Transverse colon (tissue), 4 donors: ENCODE data around the gene USP20. TPM values are rescaled to one million over a fixed set of nuclear protein-coding genes. Genes with fewer than 3 reads are reported as not detected.

Source experiments
- DNase-seq: peaks from one replicate; pipeline ENCODE4 v3.0.0-alpha.2; 2019
- H3K27ac ChIP-seq, 4 donors: fragments of 200-600 bp; sonication (generic); 2 replicates each; pipeline ENCODE4 v1.5.1; 2016 to 2018; ENCODE audit warnings: inconsistent platforms in 4 of 4
- H3K27me3 ChIP-seq: fragments of 200-600 bp; sonication (generic); 2 replicates; pipeline ENCODE4 v1.5.1; 2017; ENCODE audit warnings: inconsistent platforms
- H3K36me3 ChIP-seq, 4 donors: fragments of 200-600 bp; sonication (generic); 2 replicates each; pipeline ENCODE4 v1.5.1; 2017 to 2019; ENCODE audit warnings: inconsistent platforms in 4 of 4
- H3K4me1 ChIP-seq, 4 donors: fragments of 200-600 bp; sonication (generic); 2 replicates each; pipeline ENCODE4 v1.5.1; 2017 to 2020; ENCODE audit warnings: inconsistent platforms in 4 of 4
- H3K4me3 ChIP-seq, 4 donors: fragments of 200-600 bp; sonication (generic); 1 replicate in 1 of 4; 2 replicates in 3 of 4; pipeline versions ENCODE4 v1.5.1 to v1.6.1; 2017 to 2019; ENCODE audit warnings: inconsistent platforms in 4 of 4
- H3K9me3 ChIP-seq, 2 donors: fragments of 200-600 bp; sonication (generic); 2 replicates each; pipeline ENCODE4 v1.5.1; 2017 to 2019; ENCODE audit warnings: inconsistent platforms in 2 of 2
- CTCF ChIP-seq, 5 experiments: fragments of 200-600 bp in 3 of 5; fragments of 450-650 bp in 2 of 5; sonication (generic) in 3 of 5; IDR thresholded peaks; 1 replicate in 2 of 5; 2 replicates in 3 of 5; pipeline ENCODE4 v1.5.1; 2016 to 2017; ENCODE audit warnings: antibody characterized with exemption in 5 of 5, inconsistent platforms in 3 of 5, mild to moderate bottlenecking in 2 of 5, moderate library complexity in 1 of 5
- EP300 ChIP-seq: sonication (generic); formaldehyde crosslinking; IDR thresholded peaks from one replicate; pipeline ENCODE4 v1.6.1; 2017; ENCODE audit warnings: antibody characterized with exemption, low read depth
- POLR2A ChIP-seq: fragments of 450-650 bp; IDR thresholded peaks from one replicate; pipeline ENCODE4 v1.6.1; 2016; ENCODE audit warnings: antibody characterized with exemption, mild to moderate bottlenecking, moderate library complexity
- POLR2AphosphoS5 ChIP-seq, 3 donors: sonication (generic); formaldehyde crosslinking; IDR thresholded peaks; one replicate each; pipeline ENCODE4 v1.6.1; 2016; ENCODE audit warnings: antibody characterized with exemption in 3 of 3
- WGBS, 2 donors: methylation state at CpG; one replicate each; pipeline ENCODE4 v1.1.5; 2018; ENCODE audit warnings: low coverage in 1 of 2; 5-methylcytosine and 5-hydroxymethylcytosine counted together
- in situ Hi-C, 4 donors: fragments of 200-750 bp; cut with MboI; loops; one replicate each; pipeline versions ENCODE4 v1.15.0 to v1.15.1; 2017; ENCODE audit warnings: low sequenced_read_pairs in 3 of 4, low pct_ligation_motif_present in 1 of 4, low pct_unique_long_range_greater_than_20kb in 1 of 4
- intact Hi-C: fragments of 100-400 bp; cut with DNase I; formaldehyde crosslinking; loops from one replicate; pipeline ENCODE4 v1.15.1; 2023; ENCODE audit warnings: low total_unique reads
- total RNA-seq, 4 donors: library from RNA; depleted of rRNA; stranded (reverse); fragments of >200 nt; gene quantifications; one replicate each; pipeline ENCODE4 v1.1.0, GENCODE V29; 2016

Gene USP20
- total RNA-seq, 4 donors from 2014 or later: 18.3 to 40.0 (median 25.3) TPM

GRCh38 chr9:129860653-129861446, 25.6 kb downstream of the USP20 start:
- Histone ChIP-seq H3K36me3 (peaks cover 0 to 22% (median 6%) of the 10 kb centered on the region in 4 donors), H3K27me3 (no peaks in the 10 kb centered on the region), H3K4me1 (no peaks in the 10 kb centered on the region), H3K4me3 (no peak overlapping the region), H3K9me3 (no peaks in the 10 kb centered on the region), H3K27ac (no peak overlapping the region)
- in situ Hi-C loops: no loop called here
- TF ChIP-seq POLR2A (no peak), POLR2AphosphoS5 (IDR thresholded peaks at IDR 0.05) (no peak), EP300 (no peak), CTCF (IDR thresholded peaks at IDR 0.05) (no peak)
- intact Hi-C loops: no loop called here
- DNase-seq: no peak
- 68% methylated on average over 11 of the region's 11 CpGs; no CpG with 5 or more reads in 1 of the 2 donors for WGBS, 2 donors

- DNase-seq: no peak
- TF ChIP-seq CTCF (IDR thresholded peaks at IDR 0.05): no peak
- TF ChIP-seq EP300: no peak
- no peak for TF ChIP-seq POLR2AphosphoS5 (IDR thresholded peaks at IDR 0.05)
- TF ChIP-seq POLR2A: no peak
- no peak overlapping the region for H3K27ac ChIP-seq
- in situ Hi-C loops (no loop called here), intact Hi-C loops (no loop called here)
- H3K4me1 ChIP-seq: no peaks in the 10 kb centered on the region
- H3K36me3 ChIP-seq: peaks cover 0 to 22% (median 6%) of the 10 kb centered on the region in 4 donors
- 87% methylated on average over 12 of the region's 12 CpGs; no CpG with 5 or more reads in 1 of the 2 donors for WGBS, 2 donors
- no peak overlapping the region for H3K4me3 ChIP-seq
- no peaks in the 10 kb centered on the region for H3K9me3 ChIP-seq
- H3K27me3 ChIP-seq: no peaks in the 10 kb centered on the region
Measured at GRCh38 chr9:129861447-129861827, 26.2 kb downstream of the USP20 start.

GRCh38 chr9:129863059-129863690, 27.9 kb downstream of the USP20 start:
- in situ Hi-C loops: no loop called here
- no peaks in the 10 kb centered on the region for H3K9me3 ChIP-seq
- H3K4me1 ChIP-seq: no peaks in the 10 kb centered on the region
- TF ChIP-seq EP300 (no peak), POLR2A (no peak), POLR2AphosphoS5 (IDR thresholded peaks at IDR 0.05) (no peak), CTCF (IDR thresholded peaks at IDR 0.05) (no peak)
- intact Hi-C loops: no loop called here
- H3K4me3 ChIP-seq: no peak overlapping the region
- DNase-seq: peak; percentile 53
- peaks cover 0 to 22% (median 6%) of the 10 kb centered on the region in 4 donors for H3K36me3 ChIP-seq
- 75 to 100% methylated on average over 2 to 13 of the region's 14 CpGs for WGBS, 2 donors
- no peaks in the 10 kb centered on the region for H3K27me3 ChIP-seq
- H3K27ac ChIP-seq: no peak overlapping the region

- H3K4me1 ChIP-seq: no peaks in the 10 kb centered on the region
- H3K27ac ChIP-seq: no peak overlapping the region
- WGBS, 2 donors: 0 to 63% methylated on average over 1 to 11 of the region's 11 CpGs
- in situ Hi-C loops (no loop called here), intact Hi-C loops (no loop called here)
- TF ChIP-seq CTCF (IDR thresholded peaks at IDR 0.05) (no peak), POLR2A (no peak), EP300 (no peak), POLR2AphosphoS5 (IDR thresholded peaks at IDR 0.05) (no peak)
- H3K27me3 ChIP-seq: no peaks in the 10 kb centered on the region
- no peak overlapping the region for H3K4me3 ChIP-seq
- no peak for DNase-seq
- no peaks in the 10 kb centered on the region for H3K9me3 ChIP-seq
- peaks cover 0 to 22% (median 6%) of the 10 kb centered on the region in 4 donors for H3K36me3 ChIP-seq
Measured at GRCh38 chr9:129864991-129865647, 29.9 kb downstream of the USP20 start.
